Measurements from ENCODE around the gene FUCA1.

FUCA1 gene

DNA sequence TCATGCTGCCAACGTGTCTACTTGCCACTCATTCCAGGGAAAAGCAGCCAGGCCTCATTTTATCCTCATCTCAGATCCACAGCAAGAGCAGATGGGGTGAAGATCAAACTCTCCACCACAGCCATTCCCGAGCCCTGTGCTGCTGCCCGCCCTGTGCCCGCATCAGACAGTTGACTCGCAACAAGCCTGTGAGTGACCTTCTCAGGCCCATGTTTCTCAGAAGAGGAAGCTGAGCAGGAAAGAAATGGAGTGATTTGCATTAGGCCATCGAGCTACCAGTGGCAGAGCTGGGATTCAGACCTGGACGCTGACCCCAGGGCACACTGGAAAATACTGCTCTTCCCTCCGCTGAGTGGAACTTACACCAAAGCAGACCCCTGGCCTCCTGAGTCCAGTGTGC lies 43.8 kb upstream of the FUCA1 start:
- TF ChIP-seq, protein P1, sequence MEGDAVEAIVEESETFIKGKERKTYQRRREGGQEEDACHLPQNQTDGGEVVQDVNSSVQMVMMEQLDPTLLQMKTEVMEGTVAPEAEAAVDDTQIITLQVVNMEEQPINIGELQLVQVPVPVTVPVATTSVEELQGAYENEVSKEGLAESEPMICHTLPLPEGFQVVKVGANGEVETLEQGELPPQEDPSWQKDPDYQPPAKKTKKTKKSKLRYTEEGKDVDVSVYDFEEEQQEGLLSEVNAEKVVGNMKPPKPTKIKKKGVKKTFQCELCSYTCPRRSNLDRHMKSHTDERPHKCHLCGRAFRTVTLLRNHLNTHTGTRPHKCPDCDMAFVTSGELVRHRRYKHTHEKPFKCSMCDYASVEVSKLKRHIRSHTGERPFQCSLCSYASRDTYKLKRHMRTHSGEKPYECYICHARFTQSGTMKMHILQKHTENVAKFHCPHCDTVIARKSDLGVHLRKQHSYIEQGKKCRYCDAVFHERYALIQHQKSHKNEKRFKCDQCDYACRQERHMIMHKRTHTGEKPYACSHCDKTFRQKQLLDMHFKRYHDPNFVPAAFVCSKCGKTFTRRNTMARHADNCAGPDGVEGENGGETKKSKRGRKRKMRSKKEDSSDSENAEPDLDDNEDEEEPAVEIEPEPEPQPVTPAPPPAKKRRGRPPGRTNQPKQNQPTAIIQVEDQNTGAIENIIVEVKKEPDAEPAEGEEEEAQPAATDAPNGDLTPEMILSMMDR (IDR thresholded peaks at IDR 0.05) = no peak
- Histone ChIP-seq H3K9me3 (no peaks in the 10 kb centered on the region), H3K4me3 (ENCODE audit: low read depth in 1 of 2, low read length in 1 of 2) (no peak overlapping the region), H3K27ac (peak overlapping the region; percentile 76), H3K36me3 (no peaks in the 10 kb centered on the region), H3K27me3 (no peaks in the 10 kb centered on the region), H3K4me1 (ENCODE audit: control insufficient read depth in 1 of 2, insufficient read depth in 1 of 2, low read depth in 1 of 2, low read length in 1 of 2) (peaks cover 61 to 62% of the 10 kb centered on the region in 2 experiments)

DNA sequence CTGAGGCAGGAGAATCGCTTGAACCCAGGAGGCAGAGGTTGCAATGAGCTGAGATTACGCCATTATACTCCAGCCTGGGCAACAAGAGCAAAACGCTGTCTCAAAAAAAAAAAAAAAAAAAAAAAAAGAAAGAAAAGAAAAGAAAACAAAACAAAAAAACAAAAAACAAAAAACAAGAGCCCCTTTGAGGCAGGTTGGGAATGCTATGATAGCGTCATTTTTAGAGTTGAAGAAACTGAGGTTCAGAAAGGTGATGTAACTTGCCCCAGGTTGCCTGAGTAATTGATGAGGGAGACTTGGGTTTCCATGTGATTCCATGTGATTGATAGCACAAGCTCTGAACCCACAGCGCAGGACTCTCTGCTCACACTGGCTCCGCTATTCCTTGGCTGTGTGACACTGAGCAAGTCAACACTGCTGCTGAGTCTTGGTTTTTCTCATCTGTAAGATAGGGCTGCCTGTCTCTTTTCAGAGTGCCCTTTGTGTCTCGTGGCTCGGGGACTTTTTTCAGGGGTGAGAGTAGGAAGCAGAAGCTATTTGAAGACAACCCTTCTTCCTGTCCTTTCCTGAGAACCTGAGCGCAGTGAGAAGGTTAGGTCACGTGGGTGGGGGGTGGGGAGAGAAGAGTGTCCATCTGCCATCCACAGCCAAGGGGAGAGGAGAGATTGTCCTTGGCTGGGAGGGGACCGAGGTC lies 42.6 kb upstream of the FUCA1 start:
- peaks cover 48 to 50% of the 10 kb centered on the region in 2 experiments for H3K4me1 ChIP-seq (ENCODE audit: control insufficient read depth in 1 of 2, insufficient read depth in 1 of 2, low read depth in 1 of 2, low read length in 1 of 2)
- peaks cover 4% of the 10 kb centered on the region for H3K27me3 ChIP-seq

GRCh38 chr1:23910144-23910543 lies 42.1 kb upstream of the FUCA1 start:
- TF ChIP-seq, protein P1 (IDR thresholded peaks at IDR 0.05) = no peak
- peaks cover 45 to 47% of the 10 kb centered on the region in 2 experiments for H3K4me1 ChIP-seq (ENCODE audit: control insufficient read depth in 1 of 2, insufficient read depth in 1 of 2, low read depth in 1 of 2, low read length in 1 of 2)
- H3K9me3 ChIP-seq = no peaks in the 10 kb centered on the region

More for the DNA sequence above, 42.6 kb upstream of the FUCA1 start:
- H3K36me3 ChIP-seq = no peaks in the 10 kb centered on the region
- peak overlapping the region; percentile 76 for H3K27ac ChIP-seq
- no peaks in the 10 kb centered on the region for H3K9me3 ChIP-seq
- H3K4me3 ChIP-seq (ENCODE audit: low read depth in 1 of 2, low read length in 1 of 2) = no peak overlapping the region
- TF ChIP-seq, protein P1 (IDR thresholded peaks at IDR 0.05) = no peak

GRCh38 chr1:23909412-23909811 lies 41.3 kb upstream of the FUCA1 start:
- TF ChIP-seq, protein P1 (IDR thresholded peaks at IDR 0.05) = no peak
- H3K4me1 ChIP-seq (ENCODE audit: control insufficient read depth in 1 of 2, insufficient read depth in 1 of 2, low read depth in 1 of 2, low read length in 1 of 2) = peaks cover 45 to 47% of the 10 kb centered on the region in 2 experiments
- peaks cover 17% of the 10 kb centered on the region for H3K27me3 ChIP-seq
- H3K36me3 ChIP-seq = no peaks in the 10 kb centered on the region
- no peaks in the 10 kb centered on the region for H3K9me3 ChIP-seq
- peak overlapping the region in 1 of 2 experiments; percentile 47 for H3K4me3 ChIP-seq (ENCODE audit: low read depth in 1 of 2, low read length in 1 of 2)
- H3K27ac ChIP-seq = peak overlapping the region; percentile 75

More at GRCh38 chr1:23910144-23910543, 42.1 kb upstream of the FUCA1 start:
- Histone ChIP-seq H3K4me3 (ENCODE audit: low read depth in 1 of 2, low read length in 1 of 2) (no peak overlapping the region), H3K27me3 (peaks cover 9% of the 10 kb centered on the region), H3K36me3 (no peaks in the 10 kb centered on the region), H3K27ac (no peak overlapping the region)

- Histone ChIP-seq H3K36me3 (no peaks in the 10 kb centered on the region), H3K9me3 (no peaks in the 10 kb centered on the region), H3K27me3 (peaks cover 24% of the 10 kb centered on the region), H3K27ac (peak overlapping the region; percentile 75), H3K4me1 (ENCODE audit: control insufficient read depth in 1 of 2, insufficient read depth in 1 of 2, low read depth in 1 of 2, low read length in 1 of 2) (peaks cover 40 to 41% of the 10 kb centered on the region in 2 experiments), H3K4me3 (ENCODE audit: low read depth in 1 of 2, low read length in 1 of 2) (peak overlapping the region; percentile 21 to 47)
- TF ChIP-seq, protein P1 (IDR thresholded peaks at IDR 0.05) = no peak
Measured at GRCh38 chr1:23908453-23909341, 40.6 kb upstream of the FUCA1 start.
